ENCODE results near the gene SVOP.

Gene SVOP

DNA sequence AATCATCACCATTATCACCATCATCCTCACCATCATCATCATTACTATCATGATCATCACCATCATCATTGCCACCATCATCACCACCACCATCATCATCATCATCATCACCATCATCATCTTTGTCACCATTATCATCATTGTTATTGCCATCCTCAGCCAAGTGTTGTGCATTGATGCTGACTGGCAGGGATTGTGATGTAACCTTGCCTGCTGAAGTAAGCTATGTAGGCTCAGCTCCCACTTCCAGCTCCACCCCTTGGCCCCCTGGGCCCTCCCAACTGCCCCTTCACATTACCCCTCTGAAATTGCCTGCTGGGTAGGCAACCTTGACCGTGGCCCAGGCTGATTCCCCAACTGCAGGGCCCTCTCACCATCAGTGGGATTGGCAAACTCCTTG lies 37.6 kb downstream of the SVOP start:
- TF ChIP-seq EZH2 (IDR thresholded peaks at IDR 0.05; ENCODE audit: borderline replicate concordance, low read depth, low read length, severe bottlenecking), result no peak
- TF ChIP-seq, protein P1, sequence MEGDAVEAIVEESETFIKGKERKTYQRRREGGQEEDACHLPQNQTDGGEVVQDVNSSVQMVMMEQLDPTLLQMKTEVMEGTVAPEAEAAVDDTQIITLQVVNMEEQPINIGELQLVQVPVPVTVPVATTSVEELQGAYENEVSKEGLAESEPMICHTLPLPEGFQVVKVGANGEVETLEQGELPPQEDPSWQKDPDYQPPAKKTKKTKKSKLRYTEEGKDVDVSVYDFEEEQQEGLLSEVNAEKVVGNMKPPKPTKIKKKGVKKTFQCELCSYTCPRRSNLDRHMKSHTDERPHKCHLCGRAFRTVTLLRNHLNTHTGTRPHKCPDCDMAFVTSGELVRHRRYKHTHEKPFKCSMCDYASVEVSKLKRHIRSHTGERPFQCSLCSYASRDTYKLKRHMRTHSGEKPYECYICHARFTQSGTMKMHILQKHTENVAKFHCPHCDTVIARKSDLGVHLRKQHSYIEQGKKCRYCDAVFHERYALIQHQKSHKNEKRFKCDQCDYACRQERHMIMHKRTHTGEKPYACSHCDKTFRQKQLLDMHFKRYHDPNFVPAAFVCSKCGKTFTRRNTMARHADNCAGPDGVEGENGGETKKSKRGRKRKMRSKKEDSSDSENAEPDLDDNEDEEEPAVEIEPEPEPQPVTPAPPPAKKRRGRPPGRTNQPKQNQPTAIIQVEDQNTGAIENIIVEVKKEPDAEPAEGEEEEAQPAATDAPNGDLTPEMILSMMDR (IDR thresholded peaks at IDR 0.05; ENCODE audit: borderline replicate concordance, extremely low read depth, low read length, poor library complexity, severe bottlenecking), result no peak
- H3K4me1 ChIP-seq (ENCODE audit: insufficient read depth, low read length), result no peaks in the 10 kb centered on the region
- no peak overlapping the region for H3K4me2 ChIP-seq (ENCODE audit: insufficient read depth, low read length)
- ATAC-seq (ENCODE audit: insufficient read depth, low read depth) (no peak), DNase-seq (no peak)
- H3K4me3 ChIP-seq (ENCODE audit: low read depth in 1 of 2, low read length in 2 of 2), result no peak overlapping the region
- no peaks in the 10 kb centered on the region for H3K79me2 ChIP-seq (ENCODE audit: insufficient read depth, low read length)
- no peaks in the 10 kb centered on the region for H4K20me1 ChIP-seq (ENCODE audit: insufficient read depth, low read length)
- no peaks in the 10 kb centered on the region for H3K36me3 ChIP-seq (ENCODE audit: insufficient read depth, low read length)
- H3K9me3 ChIP-seq (ENCODE audit: insufficient read depth, low read length, severe bottlenecking), result no peaks in the 10 kb centered on the region
- no peak overlapping the region for H3K27ac ChIP-seq (ENCODE audit: low read length)
- H3K27me3 ChIP-seq (ENCODE audit: insufficient read depth, low read length, poor library complexity), result no peaks in the 10 kb centered on the region
- no peak overlapping the region for H2AFZ ChIP-seq (ENCODE audit: low read depth, low read length)
- no peak overlapping the region for H3K9ac ChIP-seq (ENCODE audit: low read depth, low read length)

DNA sequence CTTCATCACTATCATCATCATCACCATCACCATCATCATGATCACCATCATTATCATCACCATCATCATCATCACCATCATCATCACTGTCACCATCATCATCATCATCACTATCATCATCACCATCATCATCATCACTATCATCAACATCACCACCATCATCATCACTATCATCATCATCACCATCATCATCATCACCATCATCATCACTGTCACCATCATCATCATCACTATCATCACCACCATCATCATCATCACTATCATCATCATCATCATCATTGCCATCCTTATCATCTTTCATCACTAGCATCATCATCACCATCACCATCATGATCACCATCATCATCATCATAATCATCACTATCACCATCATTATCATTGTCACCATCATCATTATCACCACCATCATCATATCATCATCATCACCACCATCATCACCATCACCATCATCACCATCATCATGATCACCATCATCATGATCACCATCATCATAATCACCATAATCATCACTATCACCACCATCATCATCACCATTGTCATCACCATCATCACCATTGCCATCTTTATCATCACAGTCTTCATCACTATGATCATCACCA lies 38.1 kb downstream of the SVOP start:
- H3K36me3 ChIP-seq (ENCODE audit: insufficient read depth, low read length), result no peaks in the 10 kb centered on the region

DNA sequence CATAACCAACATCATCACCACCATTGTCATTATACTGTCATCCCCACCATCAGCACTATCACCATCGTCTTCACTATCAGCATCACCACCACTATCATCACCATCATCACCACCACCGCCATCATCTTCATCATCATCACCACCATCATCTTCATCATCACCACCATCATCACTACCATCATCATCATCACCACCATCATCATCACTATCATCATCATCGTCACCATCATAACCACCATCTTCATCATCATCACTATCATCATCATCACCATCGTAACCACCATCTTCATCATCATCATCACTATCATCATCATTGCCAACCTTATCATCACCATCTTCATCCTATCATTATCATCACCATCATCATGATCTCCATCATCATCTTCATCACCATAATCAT lies 39.0 kb downstream of the SVOP start:
- no peaks in the 10 kb centered on the region for H3K9me3 ChIP-seq (ENCODE audit: insufficient read depth, low read length, severe bottlenecking)
- H3K79me2 ChIP-seq (ENCODE audit: insufficient read depth, low read length), result no peaks in the 10 kb centered on the region
- no peak overlapping the region for H3K4me2 ChIP-seq (ENCODE audit: insufficient read depth, low read length)
- no peaks in the 10 kb centered on the region for H3K4me1 ChIP-seq (ENCODE audit: insufficient read depth, low read length)
- peaks cover 7% of the 10 kb centered on the region for H3K27me3 ChIP-seq (ENCODE audit: insufficient read depth, low read length, poor library complexity)
- ATAC-seq (ENCODE audit: insufficient read depth, low read depth) (no peak), DNase-seq (no peak)
- TF ChIP-seq, protein P1 (IDR thresholded peaks at IDR 0.05; ENCODE audit: borderline replicate concordance, extremely low read depth, low read length, poor library complexity, severe bottlenecking), result no peak
- no peak for TF ChIP-seq EZH2 (IDR thresholded peaks at IDR 0.05; ENCODE audit: borderline replicate concordance, low read depth, low read length, severe bottlenecking)
- no peak overlapping the region for H3K4me3 ChIP-seq (ENCODE audit: low read depth in 1 of 2, low read length in 2 of 2)
- H2AFZ ChIP-seq (ENCODE audit: low read depth, low read length), result no peak overlapping the region
- no peak overlapping the region for H3K9ac ChIP-seq (ENCODE audit: low read depth, low read length)
- H3K36me3 ChIP-seq (ENCODE audit: insufficient read depth, low read length), result no peaks in the 10 kb centered on the region
- no peak overlapping the region for H3K27ac ChIP-seq (ENCODE audit: low read length)
- H4K20me1 ChIP-seq (ENCODE audit: insufficient read depth, low read length), result no peaks in the 10 kb centered on the region

More for the DNA sequence above, 38.1 kb downstream of the SVOP start:
- H3K27ac ChIP-seq (ENCODE audit: low read length), result no peak overlapping the region
- no peak overlapping the region for H3K4me3 ChIP-seq (ENCODE audit: low read depth in 1 of 2, low read length in 2 of 2)
- no peaks in the 10 kb centered on the region for H3K9me3 ChIP-seq (ENCODE audit: insufficient read depth, low read length, severe bottlenecking)
- ATAC-seq (ENCODE audit: insufficient read depth, low read depth) (no peak), DNase-seq (no peak)
- no peaks in the 10 kb centered on the region for H4K20me1 ChIP-seq (ENCODE audit: insufficient read depth, low read length)
- H3K27me3 ChIP-seq (ENCODE audit: insufficient read depth, low read length, poor library complexity), result no peaks in the 10 kb centered on the region
- no peak overlapping the region for H3K4me2 ChIP-seq (ENCODE audit: insufficient read depth, low read length)
- no peak for TF ChIP-seq EZH2 (IDR thresholded peaks at IDR 0.05; ENCODE audit: borderline replicate concordance, low read depth, low read length, severe bottlenecking)
- TF ChIP-seq, protein P1 (IDR thresholded peaks at IDR 0.05; ENCODE audit: borderline replicate concordance, extremely low read depth, low read length, poor library complexity, severe bottlenecking), result no peak
- H3K9ac ChIP-seq (ENCODE audit: low read depth, low read length), result no peak overlapping the region
- H3K79me2 ChIP-seq (ENCODE audit: insufficient read depth, low read length), result no peaks in the 10 kb centered on the region
- H3K4me1 ChIP-seq (ENCODE audit: insufficient read depth, low read length), result no peaks in the 10 kb centered on the region
- H2AFZ ChIP-seq (ENCODE audit: low read depth, low read length), result no peak overlapping the region

Data from DND-41 (cell line).